HCEC 1CT (cell line): ENCODE results near the gene PCMT1.
A peak's percentile ranks its signal among the peaks of the same experiment; 100 is the strongest.
"Not testable (repeated sequence)": the region's sequence is repeated elsewhere in the genome, so short reads cannot be mapped to it uniquely, and the experiment has no call there.

Experiments
- DNase-seq: peaks from one replicate; pipeline ENCODE4 v3.0.0-alpha.2; 2017

Gene PCMT1

DNA sequence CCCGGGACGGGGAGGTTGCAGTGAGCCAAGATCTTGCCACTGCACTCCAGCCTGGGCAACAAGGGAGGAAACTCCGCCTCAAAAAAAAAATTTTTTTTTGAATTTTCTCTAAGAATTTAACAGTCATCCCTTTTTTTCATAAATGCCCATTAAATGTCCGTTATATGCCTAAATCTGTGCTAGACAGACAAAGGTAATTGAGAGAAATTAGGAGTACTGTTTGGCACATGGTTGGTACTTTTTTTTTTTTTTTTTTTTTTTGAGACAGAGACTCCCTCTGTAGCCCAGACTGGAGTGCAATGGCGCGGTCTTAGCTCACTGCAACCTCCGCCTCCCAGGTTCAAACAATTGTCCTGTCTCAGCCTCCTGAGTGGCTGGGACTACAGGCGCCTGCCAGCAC, 1.7 kb downstream of the PCMT1 start:
- DNase-seq = no peak

DNA sequence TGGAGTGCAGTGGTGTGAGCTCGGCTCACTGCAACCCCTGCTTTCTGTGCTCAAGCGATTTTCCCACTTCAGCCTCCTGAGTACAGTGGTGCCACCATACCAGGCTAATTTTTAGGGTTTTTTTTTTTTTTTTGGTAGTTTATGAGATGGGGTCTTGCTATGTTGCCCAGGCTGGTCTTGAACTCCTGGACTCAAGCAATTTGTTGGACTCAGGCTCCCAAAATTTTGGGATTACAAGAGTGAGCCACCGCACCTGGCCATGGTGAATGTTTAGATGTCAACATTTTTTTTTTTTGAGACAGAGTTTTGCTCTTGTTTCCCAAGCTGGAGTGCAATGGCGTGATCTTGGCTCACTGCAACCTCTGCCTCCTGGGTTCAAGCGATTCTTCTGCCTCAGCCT, 2.4 kb downstream of the PCMT1 start:
- not testable (repeated sequence) for DNase-seq

DNA sequence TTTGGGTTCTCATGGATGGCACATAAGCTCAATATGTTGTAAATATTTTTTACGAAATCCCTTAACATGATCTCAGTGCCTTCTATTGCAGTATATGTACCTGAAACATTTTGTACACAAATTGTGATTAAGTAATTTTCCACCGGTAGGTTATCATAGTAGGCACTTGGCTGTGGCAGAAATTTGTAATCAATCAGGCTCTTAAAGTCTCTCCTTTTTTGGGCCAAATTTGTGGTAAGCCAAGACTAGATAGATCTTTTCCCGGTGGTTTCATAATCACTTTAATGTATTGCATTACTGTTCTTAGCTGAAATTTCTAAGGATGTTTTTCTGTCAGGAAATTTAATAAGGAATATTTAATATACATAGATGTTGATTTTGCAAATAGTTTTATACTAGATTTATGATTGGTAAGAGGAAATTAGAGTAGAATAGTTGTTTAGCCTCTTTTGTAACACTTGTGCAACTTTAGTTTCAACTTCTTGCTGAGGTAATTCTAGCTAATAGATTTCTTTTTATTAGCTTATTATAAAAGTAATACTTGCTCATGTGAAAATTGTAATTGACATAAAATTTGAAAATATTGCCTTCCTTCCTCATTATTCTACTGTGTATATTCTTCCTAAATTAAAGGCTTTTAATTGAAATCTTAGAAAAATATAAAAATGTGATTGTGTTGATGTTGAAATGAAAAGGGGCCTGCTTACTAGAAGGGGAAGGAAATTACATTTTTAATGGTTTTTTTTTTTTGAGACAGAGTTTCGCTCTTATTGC, 3.2 kb downstream of the PCMT1 start:
- no peak for DNase-seq

DNA sequence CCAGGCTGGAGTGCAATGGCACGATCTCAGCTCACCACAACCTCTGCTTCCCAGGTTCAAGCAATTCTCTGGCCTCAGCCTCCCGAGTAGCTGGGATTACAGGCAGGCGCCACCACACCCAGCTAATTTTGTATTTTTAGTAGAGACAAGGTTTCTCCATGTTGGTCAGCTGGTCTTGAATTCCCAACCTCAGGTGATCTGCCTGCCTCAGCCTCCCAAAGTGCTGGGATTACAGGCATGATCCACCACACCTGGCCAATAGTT, 3.8 kb downstream of the PCMT1 start:
- DNase-seq = not testable (repeated sequence)

DNA sequence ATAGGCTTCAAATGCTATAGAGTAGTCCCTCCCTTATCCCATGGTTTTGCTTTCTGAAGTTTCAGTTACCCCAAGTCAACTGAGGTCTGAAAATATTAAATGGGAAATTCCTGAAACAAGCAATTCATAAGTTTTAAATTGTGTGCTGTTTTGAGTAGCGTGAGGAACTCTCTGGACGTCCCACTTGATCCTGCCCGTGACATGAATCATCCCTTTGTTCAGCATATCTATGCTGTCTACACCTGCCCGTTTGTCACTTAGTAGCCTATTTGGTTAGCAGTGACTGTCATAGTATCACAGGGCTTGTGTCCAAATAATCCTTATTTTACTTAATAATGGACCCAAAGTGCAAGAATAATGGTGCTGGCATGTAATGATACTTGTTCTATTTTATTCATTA, 5.0 kb downstream of the PCMT1 start:
- DNase-seq = no peak

DNA sequence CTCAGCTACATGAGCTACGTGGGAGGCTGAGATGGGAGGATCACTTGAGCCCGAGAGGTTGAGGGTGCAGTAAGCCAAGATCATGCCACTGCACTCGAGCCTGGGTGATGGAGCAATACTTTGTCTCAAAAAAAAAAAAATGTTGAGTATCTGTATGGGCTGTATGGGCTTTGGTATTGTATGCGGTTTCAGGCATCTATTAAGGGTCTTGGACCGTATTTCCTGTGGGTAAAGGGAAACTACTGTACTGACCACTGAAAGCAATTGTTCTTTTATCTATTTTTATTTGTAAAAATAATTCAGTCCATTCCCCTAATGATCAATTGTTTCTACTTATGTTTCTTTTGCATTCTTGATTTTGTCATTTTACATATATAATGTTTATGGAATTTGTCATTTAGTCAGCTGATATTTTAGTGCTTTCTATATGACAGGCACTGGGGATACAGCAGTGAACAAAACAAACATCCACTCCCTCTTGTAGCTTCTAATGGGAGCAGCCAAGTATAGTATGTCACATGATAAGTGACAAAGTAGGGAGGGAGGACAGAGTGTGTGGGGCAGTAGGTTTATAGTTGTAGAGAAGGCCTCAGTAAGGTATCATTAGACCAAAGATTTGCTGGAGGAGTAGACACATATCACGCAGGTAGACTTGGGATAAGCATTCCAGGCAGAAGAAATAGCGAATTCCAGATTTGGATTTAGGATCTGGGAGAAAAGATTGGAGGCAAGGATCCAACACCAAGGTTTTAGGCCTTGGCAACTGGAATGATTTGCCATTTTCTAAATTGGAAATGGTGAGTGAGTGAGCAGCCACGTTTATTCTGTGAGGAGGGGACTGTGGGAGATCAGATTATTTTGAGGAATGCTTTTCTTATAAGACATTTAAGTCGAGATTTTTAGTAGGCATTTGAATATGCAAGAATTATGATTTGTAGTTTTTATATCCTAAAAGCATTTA, 6.0 kb downstream of the PCMT1 start:
- DNase-seq = no peak

DNA sequence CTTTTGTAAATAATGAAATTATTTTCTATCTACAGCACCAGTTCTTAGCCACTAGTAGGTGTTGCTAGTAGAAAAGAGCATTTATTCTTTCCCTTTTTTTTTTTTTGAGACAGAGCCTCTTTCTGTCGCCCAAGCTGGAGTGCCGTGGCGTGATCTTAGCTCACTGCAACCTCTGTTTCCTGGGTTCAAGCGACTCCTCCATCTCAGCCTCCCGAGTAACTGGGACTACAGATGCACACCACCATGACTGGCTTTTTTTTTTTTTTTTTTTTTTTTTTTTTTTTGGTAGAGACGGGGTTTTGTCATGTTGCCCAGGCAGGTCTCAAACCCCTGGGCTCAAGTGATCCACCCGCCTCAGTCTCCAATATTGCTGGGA, 6.7 kb downstream of the PCMT1 start:
- no peak for DNase-seq

DNA sequence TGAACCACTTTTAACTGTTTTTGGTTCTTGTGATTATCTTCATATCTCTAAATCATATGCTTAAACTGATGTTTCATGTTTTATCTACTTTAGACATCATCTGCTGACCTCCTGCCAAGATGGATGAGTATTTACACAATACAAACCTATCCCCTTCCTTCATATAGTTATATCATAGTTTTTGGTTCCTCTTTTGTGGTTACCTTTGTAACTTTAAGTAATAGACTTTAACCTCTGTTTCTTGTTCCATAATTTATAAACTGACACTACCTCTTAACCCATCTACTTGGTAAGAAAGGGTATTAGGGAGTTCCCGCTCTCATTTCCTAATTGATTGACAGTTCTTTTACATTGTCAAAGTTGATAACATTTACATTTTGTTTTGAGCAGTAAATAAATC, 11.9 kb downstream of the PCMT1 start:
- DNase-seq = no peak

DNA sequence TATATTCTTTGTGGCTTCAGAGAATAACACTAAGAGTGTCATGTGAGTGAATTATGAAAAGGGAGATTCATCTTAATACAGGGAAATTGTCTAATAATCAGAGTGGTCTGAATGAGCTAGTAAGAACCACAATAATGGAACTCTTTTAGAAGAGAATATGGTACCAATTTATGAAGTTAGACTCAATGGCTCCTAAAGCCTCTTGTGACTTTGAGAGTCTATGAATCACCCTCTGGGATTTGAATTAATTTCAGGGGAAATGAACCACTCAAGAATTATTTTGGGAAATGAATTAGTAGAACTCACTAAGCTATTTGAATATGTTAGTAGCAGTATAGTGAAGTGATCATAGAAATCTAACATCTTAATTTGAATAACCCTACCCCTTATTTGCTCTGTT, 14.3 kb downstream of the PCMT1 start:
- no peak for DNase-seq

DNA sequence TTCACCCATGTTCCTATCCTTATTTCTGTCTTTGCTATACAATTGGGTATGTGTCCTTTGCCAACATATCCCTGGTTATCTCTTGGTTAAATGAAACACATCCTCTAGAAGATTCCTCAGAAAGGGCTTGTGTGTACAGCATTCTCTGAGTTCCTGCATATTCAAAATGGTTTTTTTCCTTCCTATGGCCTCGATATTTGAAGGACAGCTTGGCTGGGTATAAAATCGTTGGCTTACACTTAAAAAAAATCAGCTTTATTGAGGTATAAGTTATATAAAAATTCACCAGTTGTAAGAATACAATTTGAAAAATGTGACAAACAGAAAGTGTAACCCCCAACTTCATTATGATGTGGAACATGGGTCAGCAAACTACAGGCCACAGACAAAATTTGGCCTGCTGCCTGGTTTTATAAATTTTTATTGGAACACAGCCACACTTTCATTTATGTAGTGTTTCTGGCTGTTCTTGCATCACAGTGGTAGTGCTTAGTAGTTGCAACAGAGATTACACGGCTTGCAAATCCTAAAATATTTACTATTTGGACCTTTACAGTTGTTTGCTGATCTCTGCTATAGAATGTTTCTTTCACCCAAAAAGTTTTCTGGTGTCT, 16.7 kb downstream of the PCMT1 start:
- DNase-seq = peak; percentile 50

DNA sequence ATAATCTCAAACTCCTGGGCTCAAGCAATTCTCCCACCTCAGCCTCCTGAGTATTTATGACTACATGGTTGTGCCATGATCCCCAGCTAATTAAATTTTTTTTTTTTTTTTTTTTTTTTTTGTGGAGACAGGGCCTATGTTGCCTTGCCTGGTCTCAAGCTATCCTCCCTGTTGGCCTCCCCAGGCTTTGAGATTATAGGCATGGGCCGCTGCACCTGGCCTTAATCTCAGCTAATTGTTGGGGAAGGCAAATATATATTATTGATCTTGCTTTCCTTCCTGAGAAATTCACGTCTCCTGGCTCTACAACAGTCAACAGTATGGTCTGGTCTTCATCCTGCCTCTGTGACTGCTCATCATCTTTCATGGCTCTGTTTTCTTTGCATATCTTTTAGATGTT, 20.1 kb downstream of the PCMT1 start:
- no peak for DNase-seq

DNA sequence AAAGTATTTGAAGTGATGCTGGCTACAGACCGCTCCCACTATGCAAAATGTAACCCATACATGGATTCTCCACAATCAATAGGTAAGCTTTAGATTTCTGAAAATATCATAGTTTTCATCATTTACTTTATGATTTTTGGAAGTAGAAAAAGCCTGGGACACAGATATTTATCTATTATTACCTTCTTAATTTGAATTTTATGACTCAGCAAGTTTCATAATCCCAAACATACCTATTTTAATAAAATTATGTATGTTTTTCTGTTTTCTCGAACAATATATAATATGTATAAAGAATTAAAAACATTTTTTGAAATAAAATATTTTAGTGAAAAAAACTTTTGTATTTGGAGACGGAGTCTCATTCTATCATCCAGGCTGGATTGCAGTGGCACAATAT, 21.6 kb downstream of the PCMT1 start:
- no peak for DNase-seq

DNA sequence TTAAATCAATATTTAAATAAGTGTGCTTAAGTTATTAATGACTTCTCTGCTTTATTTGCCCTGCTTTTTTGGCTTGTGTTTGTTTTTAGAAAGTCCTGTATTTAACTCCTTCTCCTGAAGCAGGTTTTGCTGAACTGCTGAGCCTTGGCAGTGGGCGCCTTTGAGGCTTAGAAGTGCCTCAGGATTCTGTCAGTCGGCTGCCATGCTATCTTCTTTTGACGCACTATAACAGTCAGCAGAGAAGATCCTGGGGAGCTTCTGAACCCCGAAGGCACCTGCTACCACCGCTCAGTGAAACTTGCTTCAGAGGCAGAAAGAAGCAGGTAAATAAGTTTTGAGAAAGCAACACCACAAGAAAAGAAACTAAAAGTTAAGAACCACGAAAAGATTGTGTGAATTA, 22.4 kb downstream of the PCMT1 start:
- no peak for DNase-seq

DNA sequence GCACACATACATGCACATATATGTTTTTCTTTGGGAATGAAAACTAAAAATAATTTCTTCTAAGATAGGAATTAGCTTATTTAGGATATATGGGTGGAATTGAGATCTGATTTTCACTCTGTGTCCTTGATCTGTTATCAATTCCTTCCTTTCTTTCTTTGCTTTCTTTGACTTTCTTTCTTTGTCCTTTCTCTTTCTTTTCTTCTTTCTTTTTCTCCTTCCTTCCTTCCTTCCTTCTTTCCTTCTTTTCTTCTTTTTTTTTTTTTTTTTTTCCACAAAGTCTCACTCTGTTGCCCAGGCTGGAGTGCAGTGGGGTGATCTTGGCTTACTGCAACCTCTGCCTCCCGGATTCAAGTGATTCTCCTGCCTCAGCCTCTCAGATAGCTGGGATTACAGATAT, 28.1 kb downstream of the PCMT1 start:
- DNase-seq = no peak

DNA sequence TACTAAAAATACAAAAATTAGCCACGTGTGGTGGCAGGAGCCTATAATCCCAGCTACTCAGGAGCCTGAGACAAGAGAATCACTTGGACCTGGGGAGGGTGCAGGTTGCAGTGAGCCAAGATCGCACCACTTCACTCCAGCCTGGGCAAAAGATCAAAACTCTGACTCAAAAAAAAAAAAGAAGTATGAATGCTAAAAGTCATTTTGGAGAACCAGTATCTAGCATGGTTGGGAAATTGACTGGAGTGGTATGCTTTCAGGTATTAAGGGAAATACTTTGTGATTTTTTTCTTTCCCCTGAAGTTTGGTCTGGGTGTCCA, 30.1 kb downstream of the PCMT1 start:
- no peak for DNase-seq

DNA sequence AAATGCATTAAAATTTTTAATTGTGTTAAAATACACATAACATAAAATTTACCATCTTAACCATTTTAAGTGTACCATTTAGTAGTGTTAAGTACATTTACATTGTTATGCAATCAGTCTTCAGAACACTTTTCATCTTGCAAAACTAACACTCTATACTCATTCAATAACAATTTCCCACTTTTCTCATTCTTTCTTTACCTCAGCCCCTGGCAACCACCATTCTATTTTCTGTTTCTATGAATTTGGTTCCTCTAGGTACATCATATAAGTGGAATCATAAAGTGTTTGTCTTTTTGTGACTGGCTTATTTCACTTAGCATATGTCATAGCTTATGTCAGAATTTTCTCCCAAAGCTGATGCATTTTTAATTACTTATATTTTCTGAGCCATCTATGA, 32.2 kb downstream of the PCMT1 start:
- DNase-seq = no peak

DNA sequence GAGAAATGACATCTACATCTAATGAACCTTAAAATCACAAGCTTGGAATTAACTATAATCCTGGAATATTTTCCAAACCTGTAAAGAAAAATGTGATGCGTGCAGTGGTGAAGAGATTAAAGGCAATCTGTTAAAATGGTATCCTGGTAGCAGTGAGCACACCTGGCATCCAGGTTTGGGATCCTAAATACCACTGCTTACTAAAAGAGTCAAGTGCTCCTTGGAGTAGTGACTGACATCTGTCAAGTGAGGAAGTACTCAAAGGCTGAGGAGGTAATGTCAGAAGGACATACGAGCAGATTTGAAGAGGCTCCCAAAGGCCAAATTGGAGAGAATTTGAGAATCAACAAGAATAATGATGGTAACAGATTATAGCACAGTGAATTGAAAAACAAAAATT, 32.8 kb downstream of the PCMT1 start:
- no peak for DNase-seq

DNA sequence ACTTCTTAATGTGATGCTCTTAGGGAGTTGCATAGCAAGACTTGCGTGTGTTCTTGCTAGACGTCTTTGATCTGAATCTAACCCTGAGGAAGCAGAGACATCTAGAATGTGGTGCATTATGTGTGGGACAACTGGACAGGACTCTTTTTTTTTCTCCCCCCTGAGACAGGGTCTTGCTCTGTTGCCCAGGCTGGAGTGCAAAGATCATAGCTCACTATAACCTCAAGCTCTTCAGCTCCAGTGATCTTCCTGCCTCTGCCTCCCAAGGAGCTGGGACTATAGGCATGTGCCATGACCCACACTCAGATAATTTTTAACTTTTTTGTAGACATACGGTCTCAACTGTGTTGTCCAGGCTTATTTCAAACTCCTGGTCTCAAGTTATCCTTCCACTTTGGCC, 34.0 kb downstream of the PCMT1 start:
- DNase-seq = no peak

DNA sequence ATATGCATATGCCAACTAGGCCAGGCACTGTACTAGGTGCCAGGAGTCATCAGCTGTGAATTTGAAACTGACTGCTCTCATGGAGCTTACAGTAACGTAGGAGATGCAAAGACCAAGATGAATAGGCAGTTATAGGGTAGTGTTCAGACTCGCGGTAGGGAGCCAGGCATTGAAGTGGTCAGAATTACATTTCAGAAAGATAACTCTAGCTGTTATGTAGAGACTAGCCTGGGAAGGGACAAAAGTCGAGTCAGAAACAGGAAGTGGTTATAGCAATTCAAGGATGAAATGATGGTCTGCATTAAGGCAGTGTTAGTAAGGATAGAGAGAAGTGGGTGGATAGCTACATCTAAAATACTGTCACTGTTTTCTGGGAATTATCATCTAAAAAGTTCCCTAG, 56.6 kb downstream of the PCMT1 start:
- DNase-seq = no peak

DNA sequence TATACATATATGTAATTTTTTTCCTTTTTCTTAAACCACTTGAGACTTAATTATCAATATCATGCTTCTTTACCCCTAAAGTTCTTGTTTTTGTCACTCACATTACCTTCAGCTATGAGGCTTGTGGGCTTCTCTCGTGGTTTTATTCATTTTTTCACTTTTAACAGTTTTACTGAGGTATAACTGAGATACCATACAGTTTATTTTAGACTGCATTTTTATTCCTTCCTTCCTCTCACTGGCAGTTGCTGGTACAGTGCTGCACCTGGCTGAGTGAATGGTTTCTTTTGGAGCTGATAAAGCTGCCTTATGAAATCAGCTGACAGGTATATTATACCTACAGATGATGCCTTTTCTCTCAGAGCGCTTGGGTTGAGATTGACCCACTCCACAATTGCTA, 60.3 kb downstream of the PCMT1 start:
- no peak for DNase-seq

DNA sequence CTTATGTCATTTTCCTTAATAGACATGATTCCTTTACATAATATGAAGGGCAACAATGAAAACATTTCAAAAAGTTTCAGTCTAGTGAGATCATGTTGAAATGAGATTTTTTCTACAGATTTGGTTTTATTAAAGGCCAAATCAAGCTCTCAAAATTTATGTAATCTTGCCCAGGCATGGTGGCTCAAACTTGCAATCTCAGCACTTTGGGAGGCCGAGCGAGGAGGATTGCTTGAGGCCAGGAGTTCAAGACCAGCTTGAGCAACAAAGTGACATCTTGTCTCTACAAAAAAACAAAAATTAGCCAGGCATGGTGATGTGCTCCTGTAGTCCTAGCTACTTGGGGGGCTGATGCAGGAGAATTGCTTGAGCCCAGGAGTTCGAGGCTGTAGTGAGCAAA, 63.8 kb downstream of the PCMT1 start:
- no peak for DNase-seq

DNA sequence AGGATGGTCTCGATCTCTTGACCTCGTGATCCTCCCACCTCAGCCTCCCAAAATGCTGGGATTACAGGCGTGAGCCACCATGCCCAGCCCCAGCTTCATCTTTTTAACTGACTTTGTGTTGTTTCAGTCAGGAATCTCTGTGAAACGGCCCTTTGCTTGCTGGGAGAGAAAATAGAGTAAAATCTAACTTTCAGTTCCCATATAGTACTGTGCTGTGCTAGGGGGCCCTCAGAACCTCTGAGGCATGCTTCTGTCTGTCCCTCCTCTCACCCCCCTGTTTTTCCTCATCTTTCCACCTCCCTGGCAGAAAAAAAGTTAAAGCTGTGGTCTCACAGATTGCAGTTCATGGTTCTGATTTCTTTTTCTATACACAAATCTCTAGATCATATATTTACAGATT, 66.2 kb downstream of the PCMT1 start:
- no peak for DNase-seq

DNA sequence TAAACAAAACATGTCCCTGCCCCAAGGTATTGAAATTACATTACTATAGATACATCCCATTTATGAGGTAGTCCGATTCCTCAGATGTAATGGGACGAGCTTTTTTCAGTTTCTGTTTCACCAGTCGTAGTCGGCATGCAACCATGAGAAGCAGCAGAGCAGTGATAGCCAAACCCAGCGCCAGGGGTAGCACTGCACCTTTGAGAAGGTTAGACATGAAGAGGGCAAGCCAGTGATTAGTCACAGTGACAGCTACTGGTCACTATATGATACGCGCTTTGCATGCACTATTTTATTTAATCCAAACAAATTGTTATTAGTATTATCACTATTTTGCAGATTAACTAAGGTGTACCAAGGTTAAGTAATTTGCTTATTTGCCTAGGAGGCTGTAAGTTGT, 71.0 kb downstream of the PCMT1 start:
- DNase-seq = no peak

DNA sequence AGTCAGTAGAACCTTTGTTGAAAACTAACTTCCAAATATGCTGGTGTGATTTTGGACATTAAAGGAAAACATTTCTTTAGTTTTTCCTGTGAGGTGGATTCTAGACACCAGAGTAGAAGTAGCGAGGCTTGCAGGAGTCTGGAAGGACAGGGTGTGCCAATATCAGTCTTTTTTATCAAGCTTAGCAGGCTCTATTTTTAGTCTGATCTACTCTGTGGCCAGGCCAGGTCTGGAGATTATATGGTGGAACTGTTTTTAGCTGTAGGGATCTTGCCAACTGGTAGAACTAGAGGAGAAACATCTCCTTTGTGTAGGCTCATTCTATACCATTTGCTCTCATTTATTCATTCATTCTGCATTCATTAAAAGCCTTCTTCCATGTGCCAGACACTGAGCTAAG, 72.0 kb downstream of the PCMT1 start:
- no peak for DNase-seq
